Caco-2 (cell line): ENCODE measurements around the gene ADRA2B. TPM values are rescaled to one million over a fixed set of nuclear protein-coding genes. Genes with fewer than 3 reads are reported as not detected.
"Not testable (repeated sequence)": the region's sequence is repeated elsewhere in the genome, so short reads cannot be mapped to it uniquely, and the experiment has no call there.

Experiments
- BruUV-seq: library from RNA; stranded (reverse); fragments of 400-500 nt; replicated peaks from 2 replicates; lab custom pipeline; 2021; lab: Mats Ljungman, UMichigan
- CTCF ChIA-PET: fragments of 300-600 bp; sonication (Branson Sonifier 250); formaldehyde crosslinking; loops from one replicate; lab custom pipeline; 2022; ENCODE audit warnings: antibody characterized with exemption; lab: Charles Lee
- POLR2A ChIA-PET: fragments of 300-600 bp; sonication (Branson Sonifier 250); formaldehyde crosslinking; loops from one replicate; lab custom pipeline; 2022; ENCODE audit warnings: antibody characterized with exemption; lab: Charles Lee
- DNase-seq, 2 experiments: peaks; one replicate each; pipeline versions ENCODE4 v3.0.0 to v3.0.0-alpha.2; 2020 to 2022
- H3K27me3 ChIP-seq: replicated peaks from 2 replicates; pipeline ENCODE4 v1.6.0; 2011; ENCODE audit warnings: low read length; ENCODE audit not compliant: control insufficient read depth, insufficient read depth
- H3K36me3 ChIP-seq: 2 replicates; pipeline ENCODE4 v1.5.1; 2011; ENCODE audit warnings: low read length; ENCODE audit not compliant: control insufficient read depth, insufficient read depth
- H3K4me1 ChIP-seq: fragments of 250-450 bp; sonication (Bioruptor Pico); 2 replicates; pipeline ENCODE4 v1.5.1; 2020; ENCODE audit warnings: mild to moderate bottlenecking
- H3K4me3 ChIP-seq: 2 replicates; pipeline ENCODE4 v1.5.1; 2011; ENCODE audit warnings: low read depth, mild to moderate bottlenecking, control low read depth, low read length
- H3K9me3 ChIP-seq: fragments of 250-450 bp; sonication (Bioruptor Pico); 2 replicates; pipeline ENCODE4 v1.5.1; 2020; ENCODE audit warnings: mild to moderate bottlenecking, moderate library complexity
- H3K27ac Mint-ChIP-seq: one replicate; pipeline ENCODE4 v1.8.0; 2022; ENCODE audit warnings: mixed read lengths; ENCODE audit not compliant: unreplicated experiment
- H3K27me3 Mint-ChIP-seq: one replicate; pipeline ENCODE4 v1.8.0; 2022; ENCODE audit warnings: mixed read lengths; ENCODE audit not compliant: insufficient read depth, unreplicated experiment
- H3K36me3 Mint-ChIP-seq: one replicate; pipeline ENCODE4 v1.8.0; 2022; ENCODE audit warnings: mild to moderate bottlenecking, mixed read lengths; ENCODE audit not compliant: insufficient read depth, unreplicated experiment
- H3K4me1 Mint-ChIP-seq: one replicate; pipeline ENCODE4 v1.8.0; 2022; ENCODE audit warnings: low read depth, mixed read lengths; ENCODE audit not compliant: unreplicated experiment
- H3K4me3 Mint-ChIP-seq: one replicate; pipeline ENCODE4 v1.8.0; 2022; ENCODE audit warnings: mild to moderate bottlenecking, moderate library complexity, mixed read lengths; ENCODE audit not compliant: unreplicated experiment
- H3K9me3 Mint-ChIP-seq: one replicate; pipeline ENCODE4 v1.8.0; 2022; ENCODE audit warnings: mixed read lengths; ENCODE audit not compliant: unreplicated experiment
- intact Hi-C: fragments of 100-400 bp; cut with micrococcal nuclease; formaldehyde crosslinking; loops from one replicate; pipeline ENCODE4 v1.10.0; 2022; ENCODE audit not compliant: unreplicated experiment
- total RNA-seq: library from RNA; stranded (reverse); gene quantifications from 2 replicates; pipeline ENCODE4 v1.2.3, GENCODE V29; 2022
- TF ChIP-seq, protein P1 (sequence below), 2 experiments: fragments of 200-600 bp in 1 of 2; IDR thresholded peaks; 1 replicate in 1 of 2; 2 replicates in 1 of 2; pipeline versions ENCODE4 v1.5.1 to v1.8.0; 2011 to 2022; ENCODE audit warnings: antibody characterized with exemption in 1 of 2, control low read depth in 1 of 2, inconsistent platforms in 1 of 2, low read depth in 1 of 2, low read length in 1 of 2, mild to moderate bottlenecking in 1 of 2, moderate library complexity in 1 of 2; ENCODE audit not compliant: insufficient read depth in 1 of 2, severe bottlenecking in 1 of 2, unreplicated experiment in 1 of 2

Gene ADRA2B
- total RNA-seq, 1 experiment from 2014 or later, result 0.20 TPM

DNA sequence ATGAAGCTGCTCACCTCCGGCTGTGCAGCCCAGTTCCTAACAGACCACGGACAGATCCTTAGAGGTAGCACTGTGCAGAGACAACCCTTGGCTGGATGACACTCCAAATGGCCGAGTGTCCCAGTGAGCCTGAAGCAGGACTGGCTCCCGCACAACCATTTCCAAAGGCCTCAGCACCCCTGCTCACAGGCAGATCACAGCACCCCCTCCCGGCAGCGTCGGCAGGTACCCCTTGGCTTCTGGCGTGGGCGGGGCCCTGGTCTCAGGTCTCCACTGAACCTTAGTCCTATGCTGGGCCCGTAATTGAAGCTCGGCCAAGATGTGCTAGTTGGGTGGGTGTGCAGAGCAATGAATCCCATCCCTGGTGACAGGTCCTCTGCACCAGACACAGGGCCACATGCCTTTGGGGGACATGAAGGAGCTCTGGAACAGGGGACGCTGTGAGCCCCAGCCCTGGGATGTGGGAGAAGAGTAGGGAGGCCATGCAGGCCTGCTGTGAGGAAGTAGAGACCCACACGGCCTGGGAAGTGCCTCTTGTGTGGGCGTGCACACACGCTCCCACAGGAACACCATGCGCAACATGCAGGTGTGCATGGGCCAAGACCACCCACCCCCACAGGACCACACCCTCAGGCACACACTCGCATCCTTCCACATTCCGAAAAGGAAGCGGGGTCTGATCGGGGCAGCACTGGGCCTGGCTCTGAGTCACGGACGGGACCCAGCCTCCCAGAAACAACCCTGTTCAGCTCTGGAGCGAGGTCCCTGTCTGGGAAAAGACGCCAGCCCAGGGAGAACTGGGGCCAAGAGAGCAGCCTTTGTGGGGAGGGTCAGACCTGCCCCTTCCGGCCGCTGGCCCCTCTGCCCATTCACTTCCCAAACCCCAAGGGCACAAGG lies 26.1 kb upstream of the ADRA2B start:
- no peaks in the 10 kb centered on the region for H3K27me3 ChIP-seq
- H3K36me3 Mint-ChIP-seq, result peaks cover 26% of the 10 kb centered on the region
- H3K4me1 ChIP-seq, result peaks cover 18% of the 10 kb centered on the region
- peaks cover 6% of the 10 kb centered on the region for H3K4me1 Mint-ChIP-seq
- intact Hi-C loops, result no loop called here
- H3K36me3 ChIP-seq, result peaks cover 2% of the 10 kb centered on the region; the same call in 1 of the 2 replicates
- H3K4me3 ChIP-seq, result no peak overlapping the region
- H3K27me3 Mint-ChIP-seq, result no peaks in the 10 kb centered on the region
- ChIA-PET CTCF (interaction anchor here (1.3 kb wide), 1 partner anchor 32 kb away, joined by 3 read pairs; no protein-coding TSS in a partner anchor), POLR2A (interaction anchor here (1.1 kb wide), 1 partner anchor 66 kb away, joined by 3 read pairs; the partner anchor contains the start of gene STARD7)
- H3K9me3 Mint-ChIP-seq, result no peaks in the 10 kb centered on the region
- no peak for DNase-seq
- no TSS peak for BruUV-seq
- H3K4me3 Mint-ChIP-seq, result no peak overlapping the region
- TF ChIP-seq, protein P1, sequence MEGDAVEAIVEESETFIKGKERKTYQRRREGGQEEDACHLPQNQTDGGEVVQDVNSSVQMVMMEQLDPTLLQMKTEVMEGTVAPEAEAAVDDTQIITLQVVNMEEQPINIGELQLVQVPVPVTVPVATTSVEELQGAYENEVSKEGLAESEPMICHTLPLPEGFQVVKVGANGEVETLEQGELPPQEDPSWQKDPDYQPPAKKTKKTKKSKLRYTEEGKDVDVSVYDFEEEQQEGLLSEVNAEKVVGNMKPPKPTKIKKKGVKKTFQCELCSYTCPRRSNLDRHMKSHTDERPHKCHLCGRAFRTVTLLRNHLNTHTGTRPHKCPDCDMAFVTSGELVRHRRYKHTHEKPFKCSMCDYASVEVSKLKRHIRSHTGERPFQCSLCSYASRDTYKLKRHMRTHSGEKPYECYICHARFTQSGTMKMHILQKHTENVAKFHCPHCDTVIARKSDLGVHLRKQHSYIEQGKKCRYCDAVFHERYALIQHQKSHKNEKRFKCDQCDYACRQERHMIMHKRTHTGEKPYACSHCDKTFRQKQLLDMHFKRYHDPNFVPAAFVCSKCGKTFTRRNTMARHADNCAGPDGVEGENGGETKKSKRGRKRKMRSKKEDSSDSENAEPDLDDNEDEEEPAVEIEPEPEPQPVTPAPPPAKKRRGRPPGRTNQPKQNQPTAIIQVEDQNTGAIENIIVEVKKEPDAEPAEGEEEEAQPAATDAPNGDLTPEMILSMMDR (IDR thresholded peaks at IDR 0.05; ENCODE audit: insufficient read depth in 1 of 2, low read depth in 1 of 2, low read length in 1 of 2, severe bottlenecking in 1 of 2, unreplicated experiment in 1 of 2), result no peak
- H3K9me3 ChIP-seq, result no peaks in the 10 kb centered on the region
- no peak overlapping the region for H3K27ac Mint-ChIP-seq

DNA sequence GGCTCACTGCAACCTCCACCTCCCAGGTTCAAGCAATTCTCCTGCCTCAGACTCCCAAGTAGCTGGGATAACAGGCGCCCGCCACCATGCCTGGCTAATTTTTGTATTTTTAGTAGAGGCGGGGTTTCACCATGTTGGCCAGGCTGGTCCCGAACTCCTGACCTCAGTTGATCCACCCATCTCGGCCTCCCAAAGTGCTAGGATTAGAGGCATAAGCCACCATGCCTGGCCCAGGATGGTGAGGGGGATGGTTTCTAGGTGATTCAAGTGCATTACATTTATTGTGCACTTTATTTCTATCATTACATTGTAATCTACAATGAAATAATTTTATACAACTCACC lies 25.2 kb upstream of the ADRA2B start:
- H3K27ac Mint-ChIP-seq, H3K9me3 ChIP-seq, H3K27me3 ChIP-seq, H3K4me1 Mint-ChIP-seq, CTCF ChIA-PET, H3K4me3 Mint-ChIP-seq, H3K36me3 ChIP-seq, intact Hi-C loops, H3K27me3 Mint-ChIP-seq, H3K9me3 Mint-ChIP-seq, POLR2A ChIA-PET, DNase-seq, H3K4me3 ChIP-seq, BruUV-seq: not testable (repeated sequence)
- H3K36me3 Mint-ChIP-seq, result peaks cover 26% of the 10 kb centered on the region
- peaks cover 18% of the 10 kb centered on the region for H3K4me1 ChIP-seq

DNA sequence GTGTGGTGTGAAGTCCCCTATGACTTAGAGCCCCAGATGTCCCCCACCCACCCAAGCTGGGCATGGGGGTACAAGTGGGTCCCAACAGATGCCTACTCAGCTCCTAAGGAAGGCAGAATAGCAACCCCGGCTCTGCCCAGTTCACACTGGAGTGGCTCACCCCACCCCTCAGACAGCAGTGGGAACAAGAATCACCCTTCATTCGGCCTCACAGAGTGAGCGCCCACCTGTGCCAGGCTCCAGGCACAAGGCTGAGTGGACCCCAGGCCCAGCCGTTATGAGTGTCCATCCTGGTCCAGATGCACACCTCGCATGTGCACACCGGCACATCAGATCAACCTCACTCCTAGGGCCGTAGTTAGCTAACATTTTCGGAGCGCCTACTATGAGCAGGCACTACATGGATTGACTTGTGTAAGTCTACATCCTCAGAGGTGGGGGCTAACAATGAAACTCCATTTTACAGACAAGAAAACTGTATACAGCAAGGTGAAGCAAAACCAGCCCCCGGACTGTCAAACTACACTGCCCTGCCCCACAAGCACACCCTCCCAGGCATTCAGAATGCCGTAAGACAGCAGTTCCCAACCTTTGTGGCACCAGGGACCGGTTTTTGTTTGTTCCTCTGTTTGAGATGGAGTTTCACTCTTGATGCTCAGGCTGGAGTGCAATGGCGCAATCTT lies 24.7 kb upstream of the ADRA2B start:
- ChIA-PET POLR2A (no interaction called here), CTCF (interaction anchor here (0.9 kb wide), 2 partner anchors 33 to 126 kb away, joined by 4 to 15 read pairs; no protein-coding TSS in a partner anchor)
- Mint-ChIP-seq H3K27me3 (peaks cover under 1% of the 10 kb centered on the region), H3K27ac (no peak overlapping the region), H3K4me1 (peaks cover 6% of the 10 kb centered on the region), H3K9me3 (no peaks in the 10 kb centered on the region), H3K36me3 (peaks cover 26% of the 10 kb centered on the region), H3K4me3 (no peak overlapping the region)
- no TSS peak for BruUV-seq
- Histone ChIP-seq H3K36me3 (peaks cover 2% of the 10 kb centered on the region; the same call in 1 of the 2 replicates), H3K4me3 (no peak overlapping the region), H3K4me1 (peaks cover 16% of the 10 kb centered on the region), H3K9me3 (no peaks in the 10 kb centered on the region), H3K27me3 (no peaks in the 10 kb centered on the region)
- intact Hi-C loops, result no loop called here
- DNase-seq, result no peak
- TF ChIP-seq, protein P1 (IDR thresholded peaks at IDR 0.05; ENCODE audit: insufficient read depth in 1 of 2, low read depth in 1 of 2, low read length in 1 of 2, severe bottlenecking in 1 of 2, unreplicated experiment in 1 of 2), result no peak
